ENCODE results near the gene PDE7B. TPM values are rescaled to one million over a fixed set of nuclear protein-coding genes. Genes with fewer than 3 reads are reported as not detected.

PDE7B gene
- total and polyA plus RNA-seq, 9 of the 15 experiments (the other 6 are each of a cell fraction or from before 2014, with no cell fraction given), result 0.01 TPM; not detected in 8

DNA sequence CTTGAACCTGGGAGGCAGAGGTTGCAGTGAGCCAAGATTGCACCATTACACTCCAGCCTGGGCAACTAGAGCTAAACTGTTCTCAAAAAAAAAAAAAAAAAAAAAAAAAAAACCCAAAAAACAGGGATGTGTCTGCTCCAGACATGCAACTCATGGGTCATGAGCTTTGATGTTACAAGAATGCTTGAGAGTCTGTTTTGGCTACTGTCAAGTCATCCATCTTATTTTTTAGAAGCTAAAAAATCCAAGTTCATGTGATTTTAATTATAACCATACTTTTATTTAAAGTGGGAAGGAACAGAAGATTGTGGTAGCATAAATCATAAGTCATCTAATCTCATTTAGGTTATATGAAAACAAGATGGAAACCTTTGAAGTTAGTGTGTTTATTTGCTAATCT lies 120.6 kb downstream of the PDE7B start (continued):
- TF ChIP-seq, protein P1, sequence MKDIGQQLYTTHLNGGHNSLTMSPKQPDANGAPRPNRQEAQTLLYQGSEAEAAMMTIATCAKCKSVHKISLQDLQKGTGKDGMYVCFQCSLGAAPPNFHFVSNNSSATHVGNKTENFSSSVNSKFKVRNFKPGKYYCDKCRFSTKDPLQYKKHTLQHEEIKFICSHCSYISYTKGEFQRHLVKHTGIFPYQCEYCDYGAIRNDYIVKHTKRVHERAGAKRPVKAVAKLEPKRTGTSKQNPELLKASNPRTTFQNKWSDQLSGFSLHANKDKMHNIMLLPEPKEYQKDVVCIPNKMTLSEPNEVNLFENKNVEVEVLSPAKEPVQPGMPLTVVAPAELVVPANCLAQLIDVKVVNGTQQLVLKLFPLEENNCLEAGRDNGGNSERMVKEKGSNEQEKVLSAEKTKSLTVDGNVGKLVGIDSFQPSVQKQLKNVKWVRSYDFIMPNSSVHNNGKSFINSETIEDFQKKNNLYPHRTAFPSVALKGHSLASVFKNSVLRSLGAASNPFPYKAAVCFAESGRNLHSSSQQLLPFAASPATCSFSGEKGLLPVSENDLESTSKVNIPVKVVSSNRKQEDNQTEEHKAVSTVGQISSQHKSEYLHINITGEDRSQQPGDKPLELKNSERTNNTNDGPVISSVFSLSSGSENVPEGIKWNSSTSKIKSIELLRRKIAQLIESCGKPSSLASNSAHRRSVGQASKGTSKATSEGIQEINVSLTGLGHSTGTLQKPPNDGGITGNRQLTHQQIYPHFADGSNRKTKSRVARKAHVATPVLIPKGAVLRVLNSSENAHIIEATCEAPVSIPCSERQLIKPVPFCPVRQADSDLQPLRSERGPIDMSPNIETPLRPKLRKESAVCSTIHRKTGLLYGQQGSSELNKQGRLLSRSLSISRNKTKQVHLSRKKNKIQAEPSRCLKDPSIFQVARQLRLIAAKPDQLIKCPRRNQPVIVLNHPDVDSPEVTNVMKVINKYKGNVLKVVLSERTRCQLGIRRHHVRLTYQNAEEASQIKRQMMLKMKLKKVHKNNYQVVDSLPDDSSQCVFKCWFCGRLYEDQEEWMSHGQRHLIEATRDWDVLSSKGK (CRISPR knock-in tag; IDR thresholded peaks at IDR 0.05), result no peak
- no peak for TF ChIP-seq ILK (tag; IDR thresholded peaks at IDR 0.05; ENCODE audit: borderline replicate concordance, low read depth)
- TF ChIP-seq CHD1 (IDR thresholded peaks at IDR 0.05; ENCODE audit: low read length), result no peak
- no peak for TF ChIP-seq E2F3 (CRISPR knock-in tag; IDR thresholded peaks at IDR 0.05)
- TF ChIP-seq WHSC1 (IDR thresholded peaks at IDR 0.05; ENCODE audit: low read length), result no peak
- TF ChIP-seq MTA1 (IDR thresholded peaks at IDR 0.05; ENCODE audit: borderline replicate concordance), result no peak
- no peak for TF ChIP-seq FOXJ2 (tag; IDR thresholded peaks at IDR 0.05)
- no peak for TF ChIP-seq SMARCA5 (IDR thresholded peaks at IDR 0.05)
- no peak for TF ChIP-seq IRF2 (CRISPR knock-in tag; IDR thresholded peaks at IDR 0.05)
- TF ChIP-seq RHOXF2B (CRISPR knock-in tag; conservative IDR thresholded peaks at IDR 0.05), result no peak
- TF ChIP-seq, protein P2, sequence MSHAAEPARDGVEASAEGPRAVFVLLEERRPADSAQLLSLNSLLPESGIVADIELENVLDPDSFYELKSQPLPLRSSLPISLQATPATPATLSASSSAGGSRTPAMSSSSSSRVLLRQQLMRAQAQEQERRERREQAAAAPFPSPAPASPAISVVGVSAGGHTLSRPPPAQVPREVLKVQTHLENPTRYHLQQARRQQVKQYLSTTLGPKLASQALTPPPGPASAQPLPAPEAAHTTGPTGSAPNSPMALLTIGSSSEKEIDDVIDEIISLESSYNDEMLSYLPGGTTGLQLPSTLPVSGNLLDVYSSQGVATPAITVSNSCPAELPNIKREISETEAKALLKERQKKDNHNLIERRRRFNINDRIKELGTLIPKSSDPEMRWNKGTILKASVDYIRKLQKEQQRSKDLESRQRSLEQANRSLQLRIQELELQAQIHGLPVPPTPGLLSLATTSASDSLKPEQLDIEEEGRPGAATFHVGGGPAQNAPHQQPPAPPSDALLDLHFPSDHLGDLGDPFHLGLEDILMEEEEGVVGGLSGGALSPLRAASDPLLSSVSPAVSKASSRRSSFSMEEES (CRISPR knock-in tag; IDR thresholded peaks at IDR 0.05), result no peak
- no peak for TF ChIP-seq NCOA2 (IDR thresholded peaks at IDR 0.05; ENCODE audit: partially characterized antibody in 2 of 2)
